ENCODE results near the gene XRN1.
"Not testable (repeated sequence)": the region's sequence is repeated elsewhere in the genome, so short reads cannot be mapped to it uniquely, and the experiment has no call there.

The XRN1 gene
- 150 to 301 (median 278) reads per million in 3 experiments for total RNA-seq

GRCh38 chr3:142447852-142448823 is at the start of gene XRN1:
TSS of gene XRN1 (minus strand) at chr3:142448037. CDS start at chr3:142447944, 93 bp downstream.
- peak; percentile 93 for DNase-seq

GRCh38 chr3:142495103-142495502 is 47.3 kb upstream of the XRN1 start:
- DNase-seq = no peak

- no peak for DNase-seq
These were observed 44.3 kb upstream of the XRN1 start for GRCh38 chr3:142492184-142492583.

GRCh38 chr3:142489572-142490323 is 41.9 kb upstream of the XRN1 start:
- DNase-seq = no peak

GRCh38 chr3:142484912-142485435 is 37.1 kb upstream of the XRN1 start:
- no peak for DNase-seq

GRCh38 chr3:142481196-142481595 is 33.4 kb upstream of the XRN1 start:
- DNase-seq = no peak

GRCh38 chr3:142470826-142471225 is 23.0 kb upstream of the XRN1 start:
- DNase-seq = no peak

- no peak for DNase-seq
These were observed 20.6 kb upstream of the XRN1 start for GRCh38 chr3:142468456-142468855.

GRCh38 chr3:142467768-142468167 is 19.9 kb upstream of the XRN1 start:
- DNase-seq = no peak

- no peak for DNase-seq
These were observed 12.9 kb upstream of the XRN1 start for GRCh38 chr3:142460689-142461088.

- DNase-seq = no peak
These were observed 12.1 kb upstream of the XRN1 start for GRCh38 chr3:142459929-142460328.

- DNase-seq = no peak
These were observed 11.3 kb upstream of the XRN1 start for GRCh38 chr3:142459096-142459495.

- no peak for DNase-seq
These were observed 3.0 kb upstream of the XRN1 start for GRCh38 chr3:142450881-142451280.

GRCh38 chr3:142450189-142450588 is 2.4 kb upstream of the XRN1 start:
- no peak for DNase-seq

GRCh38 chr3:142447301-142447851 is 461 bp downstream of the XRN1 start:
- peak; percentile 45 for DNase-seq

- no peak for DNase-seq
These were observed 2.0 kb downstream of the XRN1 start for GRCh38 chr3:142445816-142446254.

- no peak for DNase-seq
These were observed 3.5 kb downstream of the XRN1 start for GRCh38 chr3:142444343-142444742.

- DNase-seq = not testable (repeated sequence)
These were observed 4.8 kb downstream of the XRN1 start for GRCh38 chr3:142443060-142443459.

GRCh38 chr3:142439499-142440220 is 8.2 kb downstream of the XRN1 start:
- not testable (repeated sequence) for DNase-seq

GRCh38 chr3:142438096-142438495 is 9.7 kb downstream of the XRN1 start:
- not testable (repeated sequence) for DNase-seq

GRCh38 chr3:142436951-142437585 is 10.8 kb downstream of the XRN1 start:
- no peak for DNase-seq

- no peak for DNase-seq
These were observed 13.3 kb downstream of the XRN1 start for GRCh38 chr3:142434503-142434902.

All from central memory CD4-positive, alpha-beta T cell (primary cell).